Gastroesophageal sphincter (tissue), 4 donors: Measurements from ENCODE around the gene CEP78. TPM values are rescaled to one million over a fixed set of nuclear protein-coding genes. Genes with fewer than 3 reads are reported as not detected.
A peak's percentile ranks its signal among the peaks of the same experiment; 100 is the strongest.

Experiments used
- ATAC-seq: fragments of 150-250 bp; one replicate; pipeline ENCODE4 v1.9.1; 2016; ENCODE audit warnings: mild to moderate bottlenecking, moderate library complexity
- H3K27ac ChIP-seq, 4 donors: fragments of 200-600 bp; sonication (generic) in 3 of 4; 1 replicate in 3 of 4; 2 replicates in 1 of 4; pipeline ENCODE4 v1.5.1; 2016 to 2019
- H3K27me3 ChIP-seq: fragments of 200-600 bp; sonication (generic); one replicate; pipeline ENCODE4 v1.5.1; 2019
- H3K36me3 ChIP-seq, 2 donors: fragments of 200-600 bp; sonication (generic); one replicate each; pipeline ENCODE4 v1.5.1; 2019; ENCODE audit warnings: control low read depth in 1 of 2
- H3K4me1 ChIP-seq, 3 donors: fragments of 200-600 bp; sonication (generic); 1 replicate in 2 of 3; 2 replicates in 1 of 3; pipeline ENCODE4 v1.5.1; 2016 to 2019; ENCODE audit warnings: control low read depth in 2 of 3
- H3K4me3 ChIP-seq, 2 donors: fragments of 200-600 bp; sonication (generic); one replicate each; pipeline ENCODE4 v1.5.1; 2019; ENCODE audit warnings: mild to moderate bottlenecking in 1 of 2, moderate library complexity in 1 of 2
- H3K9me3 ChIP-seq, 3 donors: fragments of 200-600 bp; sonication (generic); one replicate each; pipeline ENCODE4 v1.5.1; 2017 to 2019; ENCODE audit warnings: control low read depth in 2 of 3
- CTCF ChIP-seq, 4 experiments: fragments of 200-600 bp in 2 of 4; fragments of 450-650 bp in 2 of 4; sonication (generic) in 1 of 4; IDR thresholded peaks; one replicate each; pipeline ENCODE4 v1.5.1; 2017 to 2019; ENCODE audit warnings: antibody characterized with exemption in 4 of 4, mild to moderate bottlenecking in 2 of 4, moderate library complexity in 2 of 4
- EP300 ChIP-seq: sonication (generic); formaldehyde crosslinking; IDR thresholded peaks from one replicate; pipeline ENCODE4 v1.6.1; 2017; ENCODE audit warnings: antibody characterized with exemption, mild to moderate bottlenecking
- POLR2A ChIP-seq, 2 donors: fragments of 450-650 bp; IDR thresholded peaks; one replicate each; pipeline ENCODE4 v1.6.1; 2017; ENCODE audit warnings: antibody characterized with exemption in 2 of 2, mild to moderate bottlenecking in 2 of 2, moderate library complexity in 1 of 2
- POLR2AphosphoS5 ChIP-seq: sonication (generic); formaldehyde crosslinking; IDR thresholded peaks from one replicate; pipeline ENCODE4 v1.6.1; 2017; ENCODE audit warnings: antibody characterized with exemption
- WGBS, 2 donors: methylation state at CpG; one replicate each; pipeline ENCODE4 v1.1.5; 2018; ENCODE audit warnings: low coverage in 1 of 2; 5-methylcytosine and 5-hydroxymethylcytosine counted together
- total RNA-seq, 4 donors: library from RNA; depleted of rRNA; stranded (reverse); fragments of >200 nt; gene quantifications; one replicate each; pipeline ENCODE4 v1.1.0, GENCODE V29; 2016

Gene CEP78
- total RNA-seq, 4 donors from 2014 or later: 7.4 to 11.1 (median 9.3) TPM

- Histone ChIP-seq H3K36me3 (no peaks in the 10 kb centered on the region), H3K4me1 (no peaks in the 10 kb centered on the region), H3K27ac (no peak overlapping the region), H3K27me3 (no peaks in the 10 kb centered on the region), H3K9me3 (no peaks in the 10 kb centered on the region), H3K4me3 (no peak overlapping the region)
- WGBS, 2 donors: 38 to 44% methylated on average over 4 of the region's 4 CpGs
- TF ChIP-seq POLR2A (IDR thresholded peaks at IDR 0.05) (no peak), EP300 (no peak), POLR2AphosphoS5 (no peak), CTCF (IDR thresholded peaks at IDR 0.05) (no peak)
- no peak for ATAC-seq
Measured at GRCh38 chr9:78207901-78208300, 28.0 kb upstream of the CEP78 start.

GRCh38 chr9:78209127-78209526 lies 26.7 kb upstream of the CEP78 start:
- 89 to 94% methylated on average over 7 of the region's 7 CpGs for WGBS, 2 donors
- TF ChIP-seq POLR2A (IDR thresholded peaks at IDR 0.05): no peak
- TF ChIP-seq POLR2AphosphoS5: no peak
- no peak for TF ChIP-seq EP300
- no peak for TF ChIP-seq CTCF (IDR thresholded peaks at IDR 0.05)
- Histone ChIP-seq H3K9me3 (no peaks in the 10 kb centered on the region), H3K27me3 (no peaks in the 10 kb centered on the region), H3K36me3 (no peaks in the 10 kb centered on the region), H3K4me1 (peaks cover 0 to 8% (median 0%) of the 10 kb centered on the region in 3 donors), H3K27ac (no peak overlapping the region), H3K4me3 (no peak overlapping the region)
- ATAC-seq: no peak

- TF ChIP-seq POLR2AphosphoS5 (no peak), CTCF (IDR thresholded peaks at IDR 0.05) (no peak), EP300 (no peak)
- Histone ChIP-seq H3K4me3 (no peak overlapping the region), H3K4me1 (peaks cover 0 to 13% (median 0%) of the 10 kb centered on the region in 3 donors), H3K36me3 (no peaks in the 10 kb centered on the region), H3K27me3 (no peaks in the 10 kb centered on the region), H3K27ac (no peak overlapping the region), H3K9me3 (no peaks in the 10 kb centered on the region)
- no peak for ATAC-seq
- WGBS, 2 donors: 86 to 94% methylated on average over 4 of the region's 4 CpGs
Measured at GRCh38 chr9:78210841-78211301, 25.0 kb upstream of the CEP78 start.

- ATAC-seq: no peak
- no peak overlapping the region for H3K27ac ChIP-seq
- peaks cover 0 to 13% (median 0%) of the 10 kb centered on the region in 3 donors for H3K4me1 ChIP-seq
- no peaks in the 10 kb centered on the region for H3K27me3 ChIP-seq
- TF ChIP-seq POLR2A (IDR thresholded peaks at IDR 0.05) (no peak), POLR2AphosphoS5 (no peak), CTCF (IDR thresholded peaks at IDR 0.05) (no peak), EP300 (no peak)
- H3K9me3 ChIP-seq: no peaks in the 10 kb centered on the region
- H3K36me3 ChIP-seq: no peaks in the 10 kb centered on the region
- no peak overlapping the region for H3K4me3 ChIP-seq
Measured at GRCh38 chr9:78212868-78213267, 23.0 kb upstream of the CEP78 start.

- no peaks in the 10 kb centered on the region for H3K27me3 ChIP-seq
- no peak for ATAC-seq
- no peaks in the 10 kb centered on the region for H3K36me3 ChIP-seq
- no peak overlapping the region for H3K4me3 ChIP-seq
- H3K4me1 ChIP-seq: peaks cover 0 to 13% (median 0%) of the 10 kb centered on the region in 3 donors
- TF ChIP-seq CTCF (IDR thresholded peaks at IDR 0.05) (peak in 3 of 4 experiments; percentile 10 to 38 (median 26)), POLR2A (IDR thresholded peaks at IDR 0.05) (no peak)
- no peak overlapping the region for H3K27ac ChIP-seq
- no peaks in the 10 kb centered on the region for H3K9me3 ChIP-seq
- WGBS, 2 donors: 11 to 12% methylated on average over 4 of the region's 4 CpGs
Measured at GRCh38 chr9:78213712-78214111, 22.2 kb upstream of the CEP78 start.
